Prostate gland (tissue), 2 donors: ENCODE measurements around the gene HLTF.

ENCODE experiments used
- CTCF ChIP-seq, 4 experiments: fragments of 200-600 bp in 2 of 4; fragments of 450-650 bp in 2 of 4; sonication (generic) in 2 of 4; IDR thresholded peaks; 1 replicate in 3 of 4; 2 replicates in 1 of 4; pipeline ENCODE4 v1.5.1; 2016 to 2019; ENCODE audit warnings: antibody characterized with exemption in 4 of 4, mild to moderate bottlenecking in 2 of 4, moderate library complexity in 2 of 4
- POLR2A ChIP-seq: fragments of 450-650 bp; IDR thresholded peaks from one replicate; pipeline ENCODE4 v1.6.1; 2016; ENCODE audit warnings: antibody characterized with exemption, mild to moderate bottlenecking

- TF ChIP-seq CTCF (IDR thresholded peaks at IDR 0.05) (no peak), POLR2A (no peak)
Observed at GRCh38 chr3:149085828-149086231, 503 bp downstream of the HLTF start.
